CD14-positive monocyte (primary cell): ENCODE data around the gene ZSCAN5B. TPM values are rescaled to one million over a fixed set of nuclear protein-coding genes. Genes with fewer than 3 reads are reported as not detected.
"Not testable (repeated sequence)": the region's sequence is repeated elsewhere in the genome, so short reads cannot be mapped to it uniquely, and the experiment has no call there.

ENCODE experiments used
- DNase-seq, 3 donors: peaks; one replicate each; pipeline ENCODE4 v3.0.0-alpha.2; 2011 to 2022
- H2AFZ ChIP-seq: 2 replicates; pipeline ENCODE4 v1.6.0; 2012; ENCODE audit warnings: mild to moderate bottlenecking, low read depth, low read length, inconsistent platforms; ENCODE audit not compliant: insufficient read depth, poor library complexity, severe bottlenecking
- H3K27ac ChIP-seq, 2 donors: 1 replicate in 1 of 2; 2 replicates in 1 of 2; pipeline ENCODE4 v1.5.1; 2012 to 2013; ENCODE audit warnings: low read length in 2 of 2, control low read depth in 1 of 2, inconsistent platforms in 1 of 2, low read depth in 1 of 2, mild to moderate bottlenecking in 1 of 2
- H3K27me3 ChIP-seq, 2 donors: one replicate each; pipeline versions ENCODE4 v1.6.0 to v1.6.1; 2011 to 2013; ENCODE audit warnings: low read length in 2 of 2; ENCODE audit not compliant: control insufficient read depth in 2 of 2, insufficient read depth in 2 of 2
- H3K36me3 ChIP-seq, 2 donors: replicated peaks in 1 of 2; 1 replicate in 1 of 2; 2 replicates in 1 of 2; pipeline versions ENCODE4 v1.5.1 to v1.6.1; 2012 to 2013; ENCODE audit warnings: low read length in 2 of 2, control low read depth in 1 of 2, inconsistent platforms in 1 of 2, mild to moderate bottlenecking in 1 of 2; ENCODE audit not compliant: insufficient read depth in 2 of 2, control insufficient read depth in 1 of 2
- H3K4me1 ChIP-seq, 2 donors: 1 replicate in 1 of 2; 2 replicates in 1 of 2; pipeline versions ENCODE4 v1.5.1 to v1.6.1; 2012 to 2013; ENCODE audit warnings: low read length in 2 of 2, control low read depth in 1 of 2, inconsistent platforms in 1 of 2, mild to moderate bottlenecking in 1 of 2, moderate library complexity in 1 of 2; ENCODE audit not compliant: insufficient read depth in 2 of 2, control insufficient read depth in 1 of 2
- H3K4me2 ChIP-seq: replicated peaks from 2 replicates; pipeline ENCODE3; 2012; ENCODE audit warnings: low read length, moderate library complexity, mild to moderate bottlenecking; ENCODE audit not compliant: poor library complexity, severe bottlenecking; ENCODE audit errors: extremely low read depth
- H3K4me3 ChIP-seq, 3 experiments: fragments of 200-600 bp in 1 of 3; sonication (generic) in 1 of 3; replicated peaks in 1 of 3; 1 replicate in 2 of 3; 2 replicates in 1 of 3; pipeline ENCODE4 v1.5.1; 2011 to 2013; ENCODE audit warnings: low read length in 3 of 3, mild to moderate bottlenecking in 3 of 3, control low read depth in 2 of 3, low read depth in 2 of 3, inconsistent platforms in 1 of 3, moderate library complexity in 1 of 3
- H3K79me2 ChIP-seq: 2 replicates; pipeline ENCODE4 v1.6.0; 2012; ENCODE audit warnings: mild to moderate bottlenecking, control low read depth, inconsistent platforms, low read length, moderate library complexity; ENCODE audit not compliant: insufficient read depth
- H3K9ac ChIP-seq: 2 replicates; pipeline ENCODE4 v1.6.0; 2017; ENCODE audit warnings: low read length, mild to moderate bottlenecking; ENCODE audit not compliant: insufficient read depth, poor library complexity, severe bottlenecking
- H3K9me3 ChIP-seq, 2 donors: replicated peaks in 1 of 2; 1 replicate in 1 of 2; 2 replicates in 1 of 2; pipeline versions ENCODE4 v1.5.1 to v1.6.1; 2012 to 2013; ENCODE audit warnings: low read length in 2 of 2, control low read depth in 1 of 2; ENCODE audit not compliant: control insufficient read depth in 1 of 2, insufficient read depth in 1 of 2
- H4K20me1 ChIP-seq: 2 replicates; pipeline ENCODE4 v1.6.0; 2012; ENCODE audit warnings: mild to moderate bottlenecking, low read length, control low read depth, moderate library complexity; ENCODE audit not compliant: insufficient read depth
- H3K27ac Mint-ChIP-seq, 7 donors: one replicate each; pipeline ENCODE4 v1.8.0; 2020; ENCODE audit warnings: mild to moderate bottlenecking in 7 of 7, mixed read lengths in 7 of 7, moderate library complexity in 6 of 7, inconsistent platforms in 2 of 7
- H3K27me3 Mint-ChIP-seq, 3 donors: one replicate each; pipeline ENCODE4 v1.8.0; 2021 to 2022; ENCODE audit warnings: low read depth in 3 of 3, mild to moderate bottlenecking in 3 of 3, mixed read lengths in 3 of 3, moderate library complexity in 3 of 3, inconsistent platforms in 1 of 3
- H3K36me3 Mint-ChIP-seq, 2 donors: one replicate each; pipeline ENCODE4 v1.8.0; 2020; ENCODE audit warnings: mixed read lengths in 2 of 2, inconsistent platforms in 1 of 2, mild to moderate bottlenecking in 1 of 2
- H3K4me1 Mint-ChIP-seq: one replicate; pipeline ENCODE4 v1.8.0; 2020; ENCODE audit warnings: mild to moderate bottlenecking, mixed read lengths
- H3K4me3 Mint-ChIP-seq, 2 donors: one replicate each; pipeline ENCODE4 v1.8.0; 2020; ENCODE audit warnings: mild to moderate bottlenecking in 2 of 2, mixed read lengths in 2 of 2, moderate library complexity in 1 of 2
- H3K9me3 Mint-ChIP-seq, 7 donors: one replicate each; pipeline ENCODE4 v1.8.0; 2020 to 2022; ENCODE audit warnings: mixed read lengths in 7 of 7, mild to moderate bottlenecking in 6 of 7, moderate library complexity in 6 of 7, inconsistent platforms in 2 of 7
- CTCF ChIP-seq: fragments of 200-600 bp; IDR thresholded peaks from one replicate; pipeline ENCODE4 v1.8.0; 2022; ENCODE audit warnings: antibody characterized with exemption, mild to moderate bottlenecking
- WGBS: methylation state at CpG from one replicate; pipeline ENCODE4 v1.1.5; 2013; ENCODE audit warnings: missing lambda C conversion rate; ENCODE audit not compliant: insufficient coverage; 5-methylcytosine and 5-hydroxymethylcytosine counted together
- intact Hi-C, 2 donors: fragments of 100-400 bp; cut with micrococcal nuclease; formaldehyde crosslinking; loops; one replicate each; pipeline versions ENCODE4 v1.15.0 to v1.15.1; 2023
- polyA plus RNA-seq, 3 donors: library from polyadenylated mRNA; depleted of rRNA in 1 of 3; unstranded in 2 of 3; stranded (reverse) in 1 of 3; fragments of 300-500 nt in 2 of 3; fragments of >200 nt in 1 of 3; fragmentation: Illumina TruSeq in 2 of 3; gene quantifications; 1 replicate in 2 of 3; 2 replicates in 1 of 3; pipeline ENCODE4 v1.2.3, GENCODE V29; 2012 to 2021

The ZSCAN5B gene
- polyA plus RNA-seq, 3 donors = not detected

GRCh38 chr19:56149656-56150038 is 47.9 kb downstream of the ZSCAN5B start:
- peaks cover 0 to 3% (median 2%) of the 10 kb centered on the region in 7 donors for H3K9me3 Mint-ChIP-seq
- H3K27ac Mint-ChIP-seq = no peak overlapping the region
- H2AFZ ChIP-seq = no peak overlapping the region
- intact Hi-C loops = loop anchor here in 1 of 2 donors (10.0 kb wide), 1 partner anchor 45 kb away; no protein-coding TSS in a partner anchor
- no peaks in the 10 kb centered on the region for H3K4me1 Mint-ChIP-seq
- DNase-seq = no peak
- H3K27me3 ChIP-seq = no peaks in the 10 kb centered on the region
- H3K27ac ChIP-seq = no peak overlapping the region
- H3K4me3 Mint-ChIP-seq = no peak overlapping the region
- H3K4me3 ChIP-seq = no peak overlapping the region
- 96% methylated on average over 5 of the region's 5 CpGs for WGBS
- no peaks in the 10 kb centered on the region for H3K79me2 ChIP-seq
- no peaks in the 10 kb centered on the region for H3K4me1 ChIP-seq
- no peak overlapping the region for H3K9ac ChIP-seq
- no peak for TF ChIP-seq CTCF
- peaks cover 17 to 34% of the 10 kb centered on the region in 2 donors for H3K36me3 Mint-ChIP-seq
- peaks cover 4 to 10% of the 10 kb centered on the region in 2 donors for H3K36me3 ChIP-seq
- H3K4me2 ChIP-seq = no peak overlapping the region
- no peaks in the 10 kb centered on the region for H4K20me1 ChIP-seq
- no peaks in the 10 kb centered on the region for H3K9me3 ChIP-seq
- H3K27me3 Mint-ChIP-seq = peaks cover 0 to 2% (median 0%) of the 10 kb centered on the region in 3 donors

GRCh38 chr19:56148955-56149655 is 48.5 kb downstream of the ZSCAN5B start:
- H3K9ac ChIP-seq, DNase-seq, H3K27ac ChIP-seq, H3K9me3 ChIP-seq, H3K4me3 ChIP-seq, intact Hi-C loops, H4K20me1 ChIP-seq, H3K27me3 Mint-ChIP-seq, H3K36me3 ChIP-seq, H3K79me2 ChIP-seq, H3K4me2 ChIP-seq, H3K27me3 ChIP-seq, H3K4me1 Mint-ChIP-seq, H3K4me1 ChIP-seq, H3K9me3 Mint-ChIP-seq, H2AFZ ChIP-seq, H3K4me3 Mint-ChIP-seq: not testable (repeated sequence)
- WGBS = 92% methylated on average over 8 of the region's 12 CpGs
- peak overlapping the region in 2 of 7 donors; percentile 10 to 72 for H3K27ac Mint-ChIP-seq
- H3K36me3 Mint-ChIP-seq = peaks cover 17 to 34% of the 10 kb centered on the region in 2 donors
